Measurements from ENCODE around the gene KRTAP3-3.

GRCh38 chr17:41002814-41003213, 8.8 kb upstream of the KRTAP3-3 start:
- TF ChIP-seq, protein P1, sequence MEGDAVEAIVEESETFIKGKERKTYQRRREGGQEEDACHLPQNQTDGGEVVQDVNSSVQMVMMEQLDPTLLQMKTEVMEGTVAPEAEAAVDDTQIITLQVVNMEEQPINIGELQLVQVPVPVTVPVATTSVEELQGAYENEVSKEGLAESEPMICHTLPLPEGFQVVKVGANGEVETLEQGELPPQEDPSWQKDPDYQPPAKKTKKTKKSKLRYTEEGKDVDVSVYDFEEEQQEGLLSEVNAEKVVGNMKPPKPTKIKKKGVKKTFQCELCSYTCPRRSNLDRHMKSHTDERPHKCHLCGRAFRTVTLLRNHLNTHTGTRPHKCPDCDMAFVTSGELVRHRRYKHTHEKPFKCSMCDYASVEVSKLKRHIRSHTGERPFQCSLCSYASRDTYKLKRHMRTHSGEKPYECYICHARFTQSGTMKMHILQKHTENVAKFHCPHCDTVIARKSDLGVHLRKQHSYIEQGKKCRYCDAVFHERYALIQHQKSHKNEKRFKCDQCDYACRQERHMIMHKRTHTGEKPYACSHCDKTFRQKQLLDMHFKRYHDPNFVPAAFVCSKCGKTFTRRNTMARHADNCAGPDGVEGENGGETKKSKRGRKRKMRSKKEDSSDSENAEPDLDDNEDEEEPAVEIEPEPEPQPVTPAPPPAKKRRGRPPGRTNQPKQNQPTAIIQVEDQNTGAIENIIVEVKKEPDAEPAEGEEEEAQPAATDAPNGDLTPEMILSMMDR (conservative IDR thresholded peaks at IDR 0.05; ENCODE audit: low read length) = no peak
- no peak for TF ChIP-seq EZH2phosphoT487 (IDR thresholded peaks at IDR 0.05; ENCODE audit: borderline replicate concordance)

All from Loucy (cell line).